GM19099 (cell line): ENCODE data around the gene SH3GLB2.

Source experiments
- POLR2A ChIP-seq: IDR thresholded peaks from 3 replicates; pipeline ENCODE4 v1.6.1; 2011; ENCODE audit warnings: low read depth; ENCODE audit not compliant: insufficient read length; ENCODE audit errors: extremely low read depth

SH3GLB2 gene

DNA sequence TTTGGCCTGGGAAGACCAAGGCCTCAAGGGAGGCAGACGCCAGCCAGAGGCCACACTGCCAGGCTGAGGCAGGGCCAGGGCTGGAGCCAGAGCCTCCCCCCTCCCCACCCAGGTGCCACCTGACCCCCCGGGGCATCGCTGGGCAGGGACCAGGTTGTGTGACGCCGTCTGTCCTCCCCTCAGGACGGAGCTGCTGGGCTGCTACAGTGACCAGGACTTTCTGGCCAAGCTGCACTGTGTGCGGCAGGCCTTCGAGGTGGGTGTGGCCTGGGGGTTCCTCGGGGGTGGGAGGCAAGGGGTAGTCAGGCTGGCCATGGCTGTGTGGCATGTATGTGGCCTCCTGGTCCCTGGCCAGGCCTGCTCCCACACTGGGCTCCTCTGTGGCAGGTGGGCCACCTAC lies 34.9 kb upstream of the SH3GLB2 start:
- no peak for TF ChIP-seq POLR2A

DNA sequence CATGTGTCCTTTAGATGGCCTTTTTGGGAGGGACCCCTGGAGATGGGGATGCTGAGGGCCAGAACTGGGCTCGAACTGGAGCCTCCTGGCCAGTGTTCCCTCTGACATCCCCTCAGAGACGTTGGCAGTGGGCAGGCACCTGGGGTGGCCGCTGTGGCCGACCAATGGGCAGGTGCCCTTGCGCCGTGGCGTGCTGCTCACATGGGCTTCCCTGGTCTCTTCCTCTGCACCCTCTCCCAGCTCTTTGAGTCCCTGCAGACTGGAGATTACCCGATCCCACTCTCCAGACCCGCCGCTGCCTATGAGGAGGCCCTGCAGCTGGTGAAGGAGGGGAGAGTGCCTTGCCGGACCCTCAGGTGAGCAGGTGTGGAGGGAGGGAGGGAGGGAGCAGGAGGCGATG lies 32.9 kb upstream of the SH3GLB2 start:
- no peak for TF ChIP-seq POLR2A

DNA sequence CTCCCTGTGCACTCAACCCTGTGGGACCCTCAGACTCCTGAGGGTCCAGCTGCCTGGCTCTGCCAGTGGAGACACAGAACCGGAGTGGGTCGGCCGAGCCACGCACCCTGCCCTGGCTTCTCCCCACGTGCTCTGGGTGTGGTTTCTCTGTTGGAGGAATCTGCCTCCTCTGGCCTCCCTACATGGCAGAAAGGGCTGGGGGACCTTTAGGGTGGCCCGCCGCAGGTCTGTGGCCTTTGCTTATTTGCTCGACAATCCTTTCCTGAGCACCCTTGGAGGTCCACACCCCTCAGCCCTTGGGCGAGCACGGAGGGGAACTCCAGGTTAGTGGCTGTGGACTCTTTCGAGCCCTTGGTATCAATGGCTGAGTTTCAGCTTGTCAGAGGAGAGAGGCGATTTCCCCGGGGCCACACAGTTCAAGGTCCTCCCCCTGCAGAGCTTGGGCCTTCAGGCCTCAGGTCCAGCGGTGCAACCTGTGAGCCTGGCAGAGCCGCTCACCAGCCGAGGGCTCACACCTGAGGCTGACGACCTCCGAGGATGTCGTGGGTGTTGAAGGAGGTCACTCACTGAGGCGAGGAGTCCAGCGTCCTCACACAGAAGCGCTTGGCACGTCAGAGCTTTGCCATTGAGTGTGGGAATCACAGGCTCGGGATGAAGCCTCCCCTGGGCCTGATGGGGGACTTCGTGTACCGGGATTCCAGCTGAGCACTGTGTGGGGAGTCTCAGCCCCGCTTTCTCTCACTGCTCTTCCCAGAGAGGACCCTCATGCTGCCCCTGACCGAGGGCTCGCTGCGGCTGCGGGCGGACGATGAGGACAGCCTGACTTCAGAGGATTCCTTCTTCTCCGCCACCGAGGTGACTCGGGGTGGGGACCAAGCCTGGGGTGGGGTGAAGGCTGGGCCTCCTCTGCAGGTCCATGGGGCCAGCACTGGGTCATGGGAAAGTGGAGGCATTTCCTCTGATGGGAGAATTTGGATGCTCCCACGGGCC lies 32.0 kb upstream of the SH3GLB2 start:
- no peak for TF ChIP-seq POLR2A

GRCh38 chr9:129058965-129059795 lies 31.0 kb upstream of the SH3GLB2 start:
- no peak for TF ChIP-seq POLR2A

DNA sequence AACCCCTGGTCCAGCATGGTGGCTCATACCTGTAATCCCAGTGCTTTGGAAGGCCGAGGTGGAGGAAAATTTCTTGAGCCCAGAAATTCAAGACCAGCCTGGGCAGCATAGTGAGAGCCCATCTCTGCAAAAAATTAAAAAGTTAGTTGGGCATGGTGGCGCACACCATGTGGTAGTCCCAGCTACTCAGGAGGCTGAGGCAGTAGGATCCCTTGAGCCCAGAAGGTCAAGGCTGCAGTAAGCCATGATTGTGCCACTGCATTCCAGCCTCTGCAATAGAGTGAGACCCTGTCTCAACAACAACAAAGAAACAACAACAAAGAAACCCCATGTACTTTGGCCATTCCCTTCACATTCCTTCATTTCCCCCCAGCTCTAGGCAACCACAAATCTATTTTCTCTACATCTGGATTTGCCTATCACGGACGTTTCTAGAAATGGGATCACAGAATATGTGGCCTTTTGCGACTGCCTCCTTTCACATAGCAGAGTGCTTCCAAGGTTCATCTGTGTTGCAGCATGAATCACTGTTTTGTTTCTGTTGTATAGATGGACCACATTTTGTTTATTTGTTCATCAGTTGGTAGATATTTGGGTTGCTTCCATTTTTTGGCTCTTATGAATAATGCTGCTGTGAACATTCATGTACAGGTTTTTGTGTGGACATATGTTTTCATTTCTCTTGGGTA lies 26.2 kb upstream of the SH3GLB2 start:
- TF ChIP-seq POLR2A: no peak

- TF ChIP-seq POLR2A: no peak
Measured at GRCh38 chr9:129053020-129053419, 24.9 kb upstream of the SH3GLB2 start.

GRCh38 chr9:129052592-129052991 lies 24.5 kb upstream of the SH3GLB2 start:
- TF ChIP-seq POLR2A: no peak

DNA sequence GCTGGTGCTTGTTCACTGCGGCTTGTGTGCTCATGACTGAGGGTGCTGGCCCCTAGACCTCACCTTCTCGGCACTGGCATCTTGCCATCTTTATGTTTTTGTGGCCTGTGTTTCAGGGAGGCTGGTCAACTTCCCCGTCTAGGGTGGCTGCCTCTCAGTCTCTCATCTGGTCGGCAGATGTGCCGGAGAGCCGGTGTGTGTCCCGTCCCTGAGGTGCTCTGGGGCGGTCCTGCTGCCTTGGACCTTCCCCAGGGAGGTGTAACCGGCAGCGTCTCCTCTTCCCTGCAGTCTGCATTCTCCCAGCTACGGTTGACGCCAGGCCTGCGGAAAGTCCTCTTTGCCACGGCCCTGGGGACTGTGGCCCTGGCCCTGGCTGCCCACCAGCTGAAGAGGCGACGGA lies 13.9 kb upstream of the SH3GLB2 start:
- no peak for TF ChIP-seq POLR2A

DNA sequence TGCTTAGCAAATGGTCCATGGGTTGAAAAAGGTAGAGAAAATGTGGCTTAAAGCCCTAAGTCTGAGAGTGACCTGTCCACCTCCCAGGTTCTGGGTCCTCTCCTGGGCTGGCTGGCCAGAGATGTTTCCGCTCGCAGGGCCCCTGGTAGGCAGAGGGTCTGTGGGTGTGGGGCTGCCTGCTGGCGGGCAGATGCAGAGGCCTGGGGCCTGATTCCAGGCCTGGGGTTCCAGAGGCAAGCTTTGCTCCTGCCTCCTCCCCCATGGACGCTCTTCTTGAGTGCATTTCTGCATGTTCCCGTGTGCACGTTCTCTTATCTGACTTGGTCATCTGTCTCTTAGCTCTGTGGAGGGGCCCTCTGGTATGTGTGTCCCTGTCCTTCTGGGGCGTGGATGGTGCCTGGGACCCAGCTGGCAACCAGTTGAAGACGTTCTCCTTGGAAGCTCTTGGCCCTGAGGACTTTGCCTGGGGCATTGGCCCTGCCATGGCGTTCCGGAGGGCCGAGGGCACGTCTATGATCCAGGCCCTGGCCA lies 12.0 kb upstream of the SH3GLB2 start:
- no peak for TF ChIP-seq POLR2A

DNA sequence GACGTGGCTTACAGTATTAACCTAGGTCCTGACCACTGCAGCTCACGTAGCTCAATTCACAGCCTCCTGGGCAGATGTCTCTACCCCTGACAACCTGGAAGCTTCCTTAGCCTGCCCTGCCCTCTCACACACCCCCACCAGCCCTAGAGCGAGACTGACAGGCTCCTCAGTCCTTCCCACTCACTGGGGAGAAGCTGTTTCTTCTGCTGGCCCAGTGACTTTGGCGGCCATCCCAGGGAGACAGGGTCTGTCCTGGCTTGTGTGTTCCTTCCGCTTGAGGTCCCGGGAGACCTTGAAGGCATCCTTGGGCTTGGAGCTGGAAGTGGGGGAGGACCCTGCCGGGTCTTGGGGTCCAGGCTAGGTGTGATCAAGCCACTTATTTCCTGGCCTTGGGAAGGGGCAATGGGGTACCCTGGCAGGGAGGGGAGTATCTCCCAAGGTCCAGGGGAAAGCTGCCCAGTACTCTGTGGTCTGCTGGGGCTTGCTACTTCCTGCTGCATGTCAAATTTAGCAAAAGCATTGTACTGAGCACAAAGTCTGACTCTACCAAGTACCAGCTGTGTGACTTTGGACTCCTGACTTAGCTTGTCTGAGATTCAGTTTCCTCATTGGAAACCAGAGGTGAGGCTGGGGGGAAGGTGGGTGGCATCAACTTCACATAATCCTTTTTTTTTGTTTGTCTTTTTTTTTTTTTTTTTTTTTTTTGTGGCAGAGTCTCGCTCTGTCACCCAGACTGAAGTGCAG lies 10.2 kb upstream of the SH3GLB2 start:
- no peak for TF ChIP-seq POLR2A

GRCh38 chr9:129037767-129038098 lies 9.6 kb upstream of the SH3GLB2 start:
- TF ChIP-seq POLR2A: no peak

- TF ChIP-seq POLR2A: no peak
Measured at GRCh38 chr9:129036923-129037766, 9.0 kb upstream of the SH3GLB2 start.

GRCh38 chr9:129036241-129036922 lies 8.3 kb upstream of the SH3GLB2 start, which contains the start of gene MIGA2:
Gene MIGA2 (plus strand): TSS chr9:129036626. CDS start chr9:129040595, 3,969 bp downstream.
- peak; percentile 90 for TF ChIP-seq POLR2A

GRCh38 chr9:129033216-129033615 lies 5.1 kb upstream of the SH3GLB2 start:
- no peak for TF ChIP-seq POLR2A
